Neural progenitor cell (in vitro differentiated cells): ENCODE measurements around the gene EXOC6B.

ENCODE experiments used
- EZH2 ChIP-seq: fragments of 200-600 bp; sonication (generic); IDR thresholded peaks from 2 replicates; pipeline ENCODE4 v1.6.1; 2017; ENCODE audit warnings: antibody characterized with exemption, mild to moderate bottlenecking, moderate library complexity
- TF ChIP-seq, protein P1 (sequence below): fragments of 200-600 bp; sonication (generic); IDR thresholded peaks from 2 replicates; pipeline ENCODE4 v1.5.1; 2017; ENCODE audit warnings: antibody characterized with exemption, mild to moderate bottlenecking

DNA sequence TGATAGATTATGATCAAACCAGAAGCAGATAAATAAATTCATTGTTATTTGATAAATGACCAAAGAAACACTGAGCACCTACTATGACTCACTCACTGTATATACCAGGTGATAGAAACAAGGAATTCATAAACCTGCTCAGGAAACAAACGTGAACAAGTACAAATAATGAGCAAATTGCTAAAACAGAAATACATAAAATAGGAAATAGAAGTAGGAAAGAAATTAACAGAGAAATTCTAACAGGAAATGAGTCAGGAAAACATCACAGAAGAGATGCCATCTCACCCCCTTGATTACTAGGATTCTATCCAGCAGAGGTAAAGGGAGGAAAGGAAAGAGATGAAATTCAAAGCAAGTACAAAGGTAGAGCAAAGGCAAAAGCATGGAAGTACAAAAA is 31.3 kb downstream of the EXOC6B start:
- TF ChIP-seq, protein P1, sequence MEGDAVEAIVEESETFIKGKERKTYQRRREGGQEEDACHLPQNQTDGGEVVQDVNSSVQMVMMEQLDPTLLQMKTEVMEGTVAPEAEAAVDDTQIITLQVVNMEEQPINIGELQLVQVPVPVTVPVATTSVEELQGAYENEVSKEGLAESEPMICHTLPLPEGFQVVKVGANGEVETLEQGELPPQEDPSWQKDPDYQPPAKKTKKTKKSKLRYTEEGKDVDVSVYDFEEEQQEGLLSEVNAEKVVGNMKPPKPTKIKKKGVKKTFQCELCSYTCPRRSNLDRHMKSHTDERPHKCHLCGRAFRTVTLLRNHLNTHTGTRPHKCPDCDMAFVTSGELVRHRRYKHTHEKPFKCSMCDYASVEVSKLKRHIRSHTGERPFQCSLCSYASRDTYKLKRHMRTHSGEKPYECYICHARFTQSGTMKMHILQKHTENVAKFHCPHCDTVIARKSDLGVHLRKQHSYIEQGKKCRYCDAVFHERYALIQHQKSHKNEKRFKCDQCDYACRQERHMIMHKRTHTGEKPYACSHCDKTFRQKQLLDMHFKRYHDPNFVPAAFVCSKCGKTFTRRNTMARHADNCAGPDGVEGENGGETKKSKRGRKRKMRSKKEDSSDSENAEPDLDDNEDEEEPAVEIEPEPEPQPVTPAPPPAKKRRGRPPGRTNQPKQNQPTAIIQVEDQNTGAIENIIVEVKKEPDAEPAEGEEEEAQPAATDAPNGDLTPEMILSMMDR: no peak
- TF ChIP-seq EZH2: no peak
